Esophagus squamous epithelium (tissue), 4 donors: ENCODE data around the gene VSIG10.

ENCODE experiments used
- CTCF ChIP-seq, 6 experiments: fragments of 450-650 bp in 4 of 6; fragments of 200-600 bp in 2 of 6; sonication (generic) in 2 of 6; IDR thresholded peaks; one replicate each; pipeline ENCODE4 v1.5.1; 2016 to 2019; ENCODE audit warnings: antibody characterized with exemption in 6 of 6, mild to moderate bottlenecking in 4 of 6, moderate library complexity in 4 of 6
- POLR2A ChIP-seq, 4 donors: fragments of 450-650 bp; IDR thresholded peaks; one replicate each; pipeline ENCODE4 v1.6.1; 2017; ENCODE audit warnings: antibody characterized with exemption in 4 of 4, mild to moderate bottlenecking in 4 of 4, moderate library complexity in 3 of 4

GRCh38 chr12:118089782-118090181 is 14.0 kb downstream of the VSIG10 start:
- TF ChIP-seq CTCF (IDR thresholded peaks at IDR 0.05) (no peak), POLR2A (IDR thresholded peaks at IDR 0.05) (no peak)
